GM23338 (cell line): ENCODE data around the gene MRAS. TPM values are rescaled to one million over a fixed set of nuclear protein-coding genes. Genes with fewer than 3 reads are reported as not detected.

Source experiments
- ATAC-seq: fragments of 200-7000 bp; cut with Tn5 transposase; 3 replicates; pipeline ENCODE4 v1.9.1; 2020
- DNase-seq: peaks from one replicate; pipeline ENCODE4 v3.0.0-alpha.2; 2015; ENCODE audit warnings: low spot score
- H2AFZ ChIP-seq: fragments of 200-600 bp; sonication (generic); 2 replicates; pipeline ENCODE4 v1.8.0; 2016; ENCODE audit warnings: antibody characterized with exemption, mild to moderate bottlenecking, moderate library complexity
- H3F3A ChIP-seq: fragments of 200-600 bp; sonication (generic); replicated peaks from 2 replicates; pipeline ENCODE4 v1.8.0; 2017; ENCODE audit warnings: antibody characterized with exemption, mixed run types, low read depth
- H3K27ac ChIP-seq: fragments of 200-600 bp; sonication (generic); 2 replicates; pipeline ENCODE4 v1.6.1; 2016; ENCODE audit warnings: low read depth
- H3K27me3 ChIP-seq: fragments of 200-600 bp; sonication (generic); 2 replicates; pipeline ENCODE4 v1.8.0; 2016; ENCODE audit warnings: mild to moderate bottlenecking, mixed run types, moderate library complexity; ENCODE audit not compliant: insufficient read depth
- H3K36me3 ChIP-seq: fragments of 200-600 bp; sonication (generic); 2 replicates; pipeline ENCODE4 v1.8.0; 2016; ENCODE audit warnings: mild to moderate bottlenecking; ENCODE audit not compliant: insufficient read depth
- H3K4me1 ChIP-seq: fragments of 200-600 bp; sonication (generic); 2 replicates; pipeline ENCODE4 v1.8.0; 2016; ENCODE audit warnings: mild to moderate bottlenecking, moderate library complexity; ENCODE audit not compliant: insufficient read depth
- H3K4me2 ChIP-seq: fragments of 200-600 bp; sonication (generic); 2 replicates; pipeline ENCODE4 v1.7.1; 2017; ENCODE audit warnings: mixed run types
- H3K4me3 ChIP-seq: fragments of 200-600 bp; sonication (generic); 2 replicates; pipeline ENCODE4 v1.6.1; 2016; ENCODE audit warnings: mixed run types
- H3K79me2 ChIP-seq: fragments of 200-600 bp; sonication (generic); replicated peaks from 2 replicates; pipeline ENCODE4 v1.8.0; 2017; ENCODE audit warnings: mild to moderate bottlenecking; ENCODE audit not compliant: insufficient read depth
- H3K9me2 ChIP-seq: fragments of 200-600 bp; sonication (generic); 2 replicates; pipeline ENCODE4 v1.8.0; 2017; ENCODE audit not compliant: insufficient read depth
- H4K20me1 ChIP-seq: fragments of 200-600 bp; sonication (generic); replicated peaks from 2 replicates; pipeline ENCODE4 v1.8.0; 2017; ENCODE audit warnings: mild to moderate bottlenecking; ENCODE audit not compliant: insufficient read depth
- H3K27ac Mint-ChIP-seq: 2 replicates; pipeline ENCODE4 v1.8.0; 2020; ENCODE audit warnings: inconsistent platforms, mild to moderate bottlenecking, moderate library complexity, mixed read lengths
- H3K27me3 Mint-ChIP-seq: 3 replicates; pipeline ENCODE4 v1.8.0; 2022; ENCODE audit warnings: low read depth, mild to moderate bottlenecking, moderate library complexity, mixed read lengths, inconsistent platforms; ENCODE audit not compliant: insufficient read depth, poor library complexity
- H3K36me3 Mint-ChIP-seq: 3 replicates; pipeline ENCODE4 v1.8.0; 2021; ENCODE audit warnings: low read depth, mild to moderate bottlenecking, inconsistent platforms, moderate library complexity, mixed read lengths
- H3K4me1 Mint-ChIP-seq: 3 replicates; pipeline ENCODE4 v1.8.0; 2020; ENCODE audit warnings: mild to moderate bottlenecking, inconsistent platforms, mixed read lengths
- H3K4me3 Mint-ChIP-seq: 3 replicates; pipeline ENCODE4 v1.8.0; 2021; ENCODE audit warnings: moderate library complexity, mild to moderate bottlenecking, inconsistent platforms, mixed read lengths
- H3K9me3 Mint-ChIP-seq: 3 replicates; pipeline ENCODE4 v1.8.0; 2020; ENCODE audit warnings: moderate library complexity, mild to moderate bottlenecking, inconsistent platforms, mixed read lengths
- EZH2 ChIP-seq: fragments of 200-600 bp; sonication (generic); IDR thresholded peaks from one replicate; pipeline ENCODE4 v1.8.0; 2017; ENCODE audit warnings: antibody characterized with exemption, mild to moderate bottlenecking, low read depth; ENCODE audit not compliant: unreplicated experiment
- EZH2phosphoT487 ChIP-seq: fragments of 200-600 bp; sonication (generic); IDR thresholded peaks from one replicate; pipeline ENCODE4 v1.8.1; 2018; ENCODE audit warnings: antibody characterized with exemption; ENCODE audit not compliant: unreplicated experiment
- NANOG ChIP-seq: IDR thresholded peaks from 2 replicates; pipeline ENCODE4 v1.6.1; 2016; ENCODE audit warnings: antibody characterized with exemption, borderline replicate concordance
- ZNF114 ChIP-seq: fragments of 250-450 bp; sonication (Bioruptor Pico); IDR thresholded peaks from 2 replicates; pipeline ENCODE4 v1.5.0; 2020; ENCODE audit warnings: mild to moderate bottlenecking, moderate library complexity
- ZNF331 ChIP-seq: fragments of 250-450 bp; sonication (Bioruptor Pico); IDR thresholded peaks from 2 replicates; pipeline ENCODE4 v1.5.0; 2020; ENCODE audit warnings: low read depth, mild to moderate bottlenecking, moderate library complexity
- polyA plus RNA-seq: library from polyadenylated mRNA; unstranded; fragments of >200 nt; fragmentation: Nextera tagmentation; extraction: Ambion mirVana; gene quantifications from 2 replicates; pipeline ENCODE4 v1.2.1, GENCODE V29; 2016
- total RNA-seq: library from RNA; depleted of rRNA; stranded (reverse); fragments of >200 nt; shearing (Covaris generic); gene quantifications from 2 replicates; pipeline ENCODE4 v1.2.3, GENCODE V29; 2014
- TF ChIP-seq, protein P1 (sequence below), 2 experiments: fragments of 200-600 bp in 1 of 2; sonication (generic) in 1 of 2; conservative IDR thresholded peaks; 2 replicates each; pipeline versions ENCODE4 v1.5.1 to v1.6.1; 2016 to 2017; ENCODE audit warnings: antibody characterized with exemption in 2 of 2, low read depth in 2 of 2, mild to moderate bottlenecking in 2 of 2, moderate library complexity in 1 of 2
- TF ChIP-seq, protein P2 (sequence below): fragments of 250-450 bp; sonication (Bioruptor Pico); IDR thresholded peaks from 2 replicates; pipeline ENCODE4 v1.5.0; 2020; ENCODE audit warnings: mild to moderate bottlenecking, moderate library complexity
- TF ChIP-seq, protein P3 (sequence below): IDR thresholded peaks from 2 replicates; pipeline ENCODE4 v1.6.1; 2016; ENCODE audit warnings: antibody characterized with exemption

MRAS gene
- total and polyA plus RNA-seq, 2 experiments from 2014 or later = 9.1 to 10.2 TPM

DNA sequence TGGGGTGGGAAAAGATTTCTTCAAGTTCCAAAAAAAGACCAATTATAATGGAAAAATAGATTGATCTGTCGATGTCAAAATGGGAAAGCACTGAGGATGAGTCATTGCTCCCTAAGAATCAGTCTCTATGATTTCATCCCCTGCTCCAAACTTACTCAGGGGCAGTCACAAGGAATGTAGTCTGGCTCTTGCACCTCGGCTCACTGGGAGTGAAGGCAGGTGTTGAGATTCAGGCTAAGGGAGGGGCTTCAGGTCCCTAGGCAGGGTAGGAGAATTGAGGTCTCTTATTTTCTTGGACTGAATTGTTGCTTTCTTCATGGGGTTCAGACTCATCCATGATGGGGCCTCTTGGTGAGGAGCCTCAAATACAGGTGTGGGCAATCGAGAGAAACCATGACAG lies 100.3 kb downstream of the MRAS start:
- Histone ChIP-seq H3K79me2 (no peaks in the 10 kb centered on the region), H3K4me3 (no peak overlapping the region), H3K27ac (no peak overlapping the region), H3K4me1 (no peaks in the 10 kb centered on the region), H3K9me2 (no peaks in the 10 kb centered on the region), H4K20me1 (no peaks in the 10 kb centered on the region), H2AFZ (no peak overlapping the region), H3K27me3 (no peaks in the 10 kb centered on the region), H3K4me2 (no peak overlapping the region), H3K36me3 (no peaks in the 10 kb centered on the region), H3F3A (no peaks in the 10 kb centered on the region)
- no peaks in the 10 kb centered on the region for H3K9me3 Mint-ChIP-seq
- no peak for DNase-seq
- H3K27ac Mint-ChIP-seq = no peak overlapping the region
- TF ChIP-seq, protein P1, sequence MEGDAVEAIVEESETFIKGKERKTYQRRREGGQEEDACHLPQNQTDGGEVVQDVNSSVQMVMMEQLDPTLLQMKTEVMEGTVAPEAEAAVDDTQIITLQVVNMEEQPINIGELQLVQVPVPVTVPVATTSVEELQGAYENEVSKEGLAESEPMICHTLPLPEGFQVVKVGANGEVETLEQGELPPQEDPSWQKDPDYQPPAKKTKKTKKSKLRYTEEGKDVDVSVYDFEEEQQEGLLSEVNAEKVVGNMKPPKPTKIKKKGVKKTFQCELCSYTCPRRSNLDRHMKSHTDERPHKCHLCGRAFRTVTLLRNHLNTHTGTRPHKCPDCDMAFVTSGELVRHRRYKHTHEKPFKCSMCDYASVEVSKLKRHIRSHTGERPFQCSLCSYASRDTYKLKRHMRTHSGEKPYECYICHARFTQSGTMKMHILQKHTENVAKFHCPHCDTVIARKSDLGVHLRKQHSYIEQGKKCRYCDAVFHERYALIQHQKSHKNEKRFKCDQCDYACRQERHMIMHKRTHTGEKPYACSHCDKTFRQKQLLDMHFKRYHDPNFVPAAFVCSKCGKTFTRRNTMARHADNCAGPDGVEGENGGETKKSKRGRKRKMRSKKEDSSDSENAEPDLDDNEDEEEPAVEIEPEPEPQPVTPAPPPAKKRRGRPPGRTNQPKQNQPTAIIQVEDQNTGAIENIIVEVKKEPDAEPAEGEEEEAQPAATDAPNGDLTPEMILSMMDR (conservative IDR thresholded peaks at IDR 0.05; ENCODE audit: low read depth in 2 of 2) = no peak
- no peak for TF ChIP-seq NANOG
- TF ChIP-seq EZH2 = no peak
- no peak for TF ChIP-seq ZNF331
- no peak for TF ChIP-seq EZH2phosphoT487
- TF ChIP-seq ZNF114 (CRISPR knock-in tag) = no peak
- TF ChIP-seq, protein P2, sequence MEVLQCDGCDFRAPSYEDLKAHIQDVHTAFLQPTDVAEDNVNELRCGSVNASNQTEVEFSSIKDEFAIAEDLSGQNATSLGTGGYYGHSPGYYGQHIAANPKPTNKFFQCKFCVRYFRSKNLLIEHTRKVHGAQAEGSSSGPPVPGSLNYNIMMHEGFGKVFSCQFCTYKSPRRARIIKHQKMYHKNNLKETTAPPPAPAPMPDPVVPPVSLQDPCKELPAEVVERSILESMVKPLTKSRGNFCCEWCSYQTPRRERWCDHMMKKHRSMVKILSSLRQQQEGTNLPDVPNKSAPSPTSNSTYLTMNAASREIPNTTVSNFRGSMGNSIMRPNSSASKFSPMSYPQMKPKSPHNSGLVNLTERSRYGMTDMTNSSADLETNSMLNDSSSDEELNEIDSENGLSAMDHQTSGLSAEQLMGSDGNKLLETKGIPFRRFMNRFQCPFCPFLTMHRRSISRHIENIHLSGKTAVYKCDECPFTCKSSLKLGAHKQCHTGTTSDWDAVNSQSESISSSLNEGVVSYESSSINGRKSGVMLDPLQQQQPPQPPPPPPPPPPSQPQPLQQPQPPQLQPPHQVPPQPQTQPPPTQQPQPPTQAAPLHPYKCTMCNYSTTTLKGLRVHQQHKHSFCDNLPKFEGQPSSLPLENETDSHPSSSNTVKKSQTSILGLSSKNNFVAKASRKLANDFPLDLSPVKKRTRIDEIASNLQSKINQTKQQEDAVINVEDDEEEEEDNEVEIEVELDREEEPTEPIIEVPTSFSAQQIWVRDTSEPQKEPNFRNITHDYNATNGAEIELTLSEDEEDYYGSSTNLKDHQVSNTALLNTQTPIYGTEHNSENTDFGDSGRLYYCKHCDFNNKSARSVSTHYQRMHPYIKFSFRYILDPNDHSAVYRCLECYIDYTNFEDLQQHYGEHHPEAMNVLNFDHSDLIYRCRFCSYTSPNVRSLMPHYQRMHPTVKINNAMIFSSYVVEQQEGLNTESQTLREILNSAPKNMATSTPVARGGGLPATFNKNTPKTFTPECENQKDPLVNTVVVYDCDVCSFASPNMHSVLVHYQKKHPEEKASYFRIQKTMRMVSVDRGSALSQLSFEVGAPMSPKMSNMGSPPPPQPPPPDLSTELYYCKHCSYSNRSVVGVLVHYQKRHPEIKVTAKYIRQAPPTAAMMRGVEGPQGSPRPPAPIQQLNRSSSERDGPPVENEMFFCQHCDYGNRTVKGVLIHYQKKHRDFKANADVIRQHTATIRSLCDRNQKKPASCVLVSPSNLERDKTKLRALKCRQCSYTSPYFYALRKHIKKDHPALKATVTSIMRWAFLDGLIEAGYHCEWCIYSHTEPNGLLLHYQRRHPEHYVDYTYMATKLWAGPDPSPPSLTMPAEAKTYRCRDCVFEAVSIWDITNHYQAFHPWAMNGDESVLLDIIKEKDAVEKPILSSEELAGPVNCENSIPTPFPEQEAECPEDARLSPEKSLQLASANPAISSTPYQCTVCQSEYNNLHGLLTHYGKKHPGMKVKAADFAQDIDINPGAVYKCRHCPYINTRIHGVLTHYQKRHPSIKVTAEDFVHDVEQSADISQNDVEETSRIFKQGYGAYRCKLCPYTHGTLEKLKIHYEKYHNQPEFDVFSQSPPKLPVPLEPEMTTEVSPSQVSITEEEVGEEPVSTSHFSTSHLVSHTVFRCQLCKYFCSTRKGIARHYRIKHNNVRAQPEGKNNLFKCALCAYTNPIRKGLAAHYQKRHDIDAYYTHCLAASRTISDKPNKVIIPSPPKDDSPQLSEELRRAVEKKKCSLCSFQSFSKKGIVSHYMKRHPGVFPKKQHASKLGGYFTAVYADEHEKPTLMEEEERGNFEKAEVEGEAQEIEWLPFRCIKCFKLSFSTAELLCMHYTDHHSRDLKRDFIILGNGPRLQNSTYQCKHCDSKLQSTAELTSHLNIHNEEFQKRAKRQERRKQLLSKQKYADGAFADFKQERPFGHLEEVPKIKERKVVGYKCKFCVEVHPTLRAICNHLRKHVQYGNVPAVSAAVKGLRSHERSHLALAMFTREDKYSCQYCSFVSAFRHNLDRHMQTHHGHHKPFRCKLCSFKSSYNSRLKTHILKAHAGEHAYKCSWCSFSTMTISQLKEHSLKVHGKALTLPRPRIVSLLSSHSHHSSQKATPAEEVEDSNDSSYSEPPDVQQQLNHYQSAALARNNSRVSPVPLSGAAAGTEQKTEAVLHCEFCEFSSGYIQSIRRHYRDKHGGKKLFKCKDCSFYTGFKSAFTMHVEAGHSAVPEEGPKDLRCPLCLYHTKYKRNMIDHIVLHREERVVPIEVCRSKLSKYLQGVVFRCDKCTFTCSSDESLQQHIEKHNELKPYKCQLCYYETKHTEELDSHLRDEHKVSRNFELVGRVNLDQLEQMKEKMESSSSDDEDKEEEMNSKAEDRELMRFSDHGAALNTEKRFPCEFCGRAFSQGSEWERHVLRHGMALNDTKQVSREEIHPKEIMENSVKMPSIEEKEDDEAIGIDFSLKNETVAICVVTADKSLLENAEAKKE (CRISPR knock-in tag) = no peak
- TF ChIP-seq, protein P3, sequence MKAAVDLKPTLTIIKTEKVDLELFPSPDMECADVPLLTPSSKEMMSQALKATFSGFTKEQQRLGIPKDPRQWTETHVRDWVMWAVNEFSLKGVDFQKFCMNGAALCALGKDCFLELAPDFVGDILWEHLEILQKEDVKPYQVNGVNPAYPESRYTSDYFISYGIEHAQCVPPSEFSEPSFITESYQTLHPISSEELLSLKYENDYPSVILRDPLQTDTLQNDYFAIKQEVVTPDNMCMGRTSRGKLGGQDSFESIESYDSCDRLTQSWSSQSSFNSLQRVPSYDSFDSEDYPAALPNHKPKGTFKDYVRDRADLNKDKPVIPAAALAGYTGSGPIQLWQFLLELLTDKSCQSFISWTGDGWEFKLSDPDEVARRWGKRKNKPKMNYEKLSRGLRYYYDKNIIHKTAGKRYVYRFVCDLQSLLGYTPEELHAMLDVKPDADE = no peak
- no peaks in the 10 kb centered on the region for H3K36me3 Mint-ChIP-seq
- H3K27me3 Mint-ChIP-seq = peaks cover 5% of the 10 kb centered on the region
- no peak for ATAC-seq
- peaks cover 5% of the 10 kb centered on the region for H3K4me1 Mint-ChIP-seq
- no peak overlapping the region for H3K4me3 Mint-ChIP-seq
